Parathyroid adenoma (tissue), 2 donors: ENCODE measurements around the gene LRIG2.

Source experiments
- H2AFZ ChIP-seq: fragments of 300-600 bp; sonication (generic); one replicate; pipeline ENCODE4 v1.7.0; 2017; ENCODE audit warnings: antibody characterized with exemption, mild to moderate bottlenecking
- H3K27ac ChIP-seq: fragments of 300-600 bp; sonication (generic); one replicate; pipeline ENCODE4 v1.7.0; 2017
- H3K27me3 ChIP-seq: fragments of 300-600 bp; sonication (generic); one replicate; pipeline ENCODE4 v1.7.0; 2017; ENCODE audit warnings: low read length; ENCODE audit not compliant: control insufficient read depth, insufficient read depth
- H3K36me3 ChIP-seq: fragments of 300-600 bp; sonication (generic); one replicate; pipeline ENCODE4 v1.7.0; 2017; ENCODE audit warnings: low read length; ENCODE audit not compliant: control insufficient read depth, insufficient read depth
- H3K4me1 ChIP-seq: fragments of 300-600 bp; sonication (generic); one replicate; pipeline ENCODE4 v1.7.0; 2017; ENCODE audit warnings: control low read depth
- H3K4me2 ChIP-seq: fragments of 300-600 bp; sonication (generic); one replicate; pipeline ENCODE4 v1.7.0; 2017; ENCODE audit warnings: low read length
- H3K4me3 ChIP-seq: fragments of 300-600 bp; sonication (generic); one replicate; pipeline ENCODE4 v1.7.0; 2017; ENCODE audit warnings: low read depth, low read length
- H3K79me2 ChIP-seq: fragments of 300-600 bp; sonication (generic); one replicate; pipeline ENCODE4 v1.7.0; 2017; ENCODE audit warnings: control low read depth
- H3K9ac ChIP-seq: fragments of 300-600 bp; sonication (generic); one replicate; pipeline ENCODE4 v1.7.0; 2017; ENCODE audit warnings: mild to moderate bottlenecking
- H3K9me3 ChIP-seq: fragments of 300-600 bp; sonication (generic); one replicate; pipeline ENCODE4 v1.7.0; 2017; ENCODE audit warnings: low read length; ENCODE audit not compliant: control insufficient read depth
- CTCF ChIP-seq: fragments of 300-600 bp; sonication (generic); IDR thresholded peaks from one replicate; pipeline ENCODE4 v1.7.0; 2017; ENCODE audit warnings: antibody characterized with exemption, mild to moderate bottlenecking
- donor health status: primary hyperparathyroidism.

Gene LRIG2

GRCh38 chr1:113029822-113030221 is 43.2 kb upstream of the LRIG2 start:
- H3K4me3 ChIP-seq: no peak overlapping the region
- H3K36me3 ChIP-seq: no peaks in the 10 kb centered on the region
- H3K9ac ChIP-seq: no peak overlapping the region
- no peaks in the 10 kb centered on the region for H3K4me1 ChIP-seq
- no peaks in the 10 kb centered on the region for H3K27me3 ChIP-seq
- no peak for TF ChIP-seq CTCF
- H3K27ac ChIP-seq: no peak overlapping the region
- H2AFZ ChIP-seq: no peak overlapping the region
- H3K9me3 ChIP-seq: no peaks in the 10 kb centered on the region
- H3K4me2 ChIP-seq: no peak overlapping the region
- H3K79me2 ChIP-seq: no peaks in the 10 kb centered on the region

DNA sequence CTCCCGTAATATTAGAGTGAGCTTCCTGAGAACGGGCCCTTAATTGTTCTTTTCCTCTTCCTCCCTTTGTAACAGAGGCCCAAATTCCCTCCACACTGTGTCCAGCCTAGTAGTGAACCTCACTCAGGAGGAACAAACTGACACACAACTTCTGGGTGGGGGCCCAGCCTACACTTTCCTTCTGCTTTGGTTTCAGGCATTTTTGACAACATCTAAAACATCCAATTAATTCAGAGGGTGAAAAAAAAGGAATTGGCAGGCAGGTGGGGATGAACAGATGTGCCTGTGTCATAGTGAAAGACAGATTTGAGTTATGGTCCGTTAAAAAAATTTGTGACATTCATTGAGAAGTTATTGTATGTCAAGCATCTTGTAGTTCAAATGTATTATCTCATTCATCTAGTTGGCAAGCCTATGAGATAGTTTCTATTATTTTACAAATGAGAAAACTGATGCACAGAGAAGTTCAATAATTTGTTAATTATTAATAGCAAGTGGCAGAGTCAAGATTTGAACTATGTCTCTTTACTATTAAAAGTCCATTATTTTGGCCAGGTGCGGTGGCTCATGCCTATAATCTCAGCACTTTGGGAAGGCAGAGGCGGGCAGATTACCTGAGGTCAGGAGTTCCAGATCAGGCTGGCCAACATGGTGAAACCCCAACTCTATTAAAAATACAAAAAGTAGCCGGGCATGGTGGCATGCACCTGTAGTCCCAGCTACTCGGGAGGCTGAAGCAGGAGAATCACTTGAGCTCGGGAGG is 41.6 kb upstream of the LRIG2 start:
- Histone ChIP-seq H3K9me3 (no peaks in the 10 kb centered on the region), H3K27ac (no peak overlapping the region), H3K79me2 (no peaks in the 10 kb centered on the region)

GRCh38 chr1:113035086-113035485 is 37.9 kb upstream of the LRIG2 start:
- Histone ChIP-seq H3K4me3 (no peak overlapping the region), H3K9me3 (no peaks in the 10 kb centered on the region), H3K27me3 (no peaks in the 10 kb centered on the region), H3K4me2 (no peak overlapping the region), H3K36me3 (no peaks in the 10 kb centered on the region), H3K27ac (no peak overlapping the region), H3K79me2 (no peaks in the 10 kb centered on the region), H2AFZ (no peak overlapping the region), H3K9ac (no peak overlapping the region), H3K4me1 (no peaks in the 10 kb centered on the region)
- no peak for TF ChIP-seq CTCF

More for the DNA sequence above, 41.6 kb upstream of the LRIG2 start:
- H3K4me1 ChIP-seq: no peaks in the 10 kb centered on the region
- H3K4me3 ChIP-seq: no peak overlapping the region
- no peaks in the 10 kb centered on the region for H3K36me3 ChIP-seq
- H3K27me3 ChIP-seq: no peaks in the 10 kb centered on the region
- H3K9ac ChIP-seq: no peak overlapping the region
- H3K4me2 ChIP-seq: no peak overlapping the region
- no peak overlapping the region for H2AFZ ChIP-seq
- TF ChIP-seq CTCF: no peak

GRCh38 chr1:113036639-113037321 is 36.2 kb upstream of the LRIG2 start:
- Histone ChIP-seq H3K36me3 (no peaks in the 10 kb centered on the region), H3K9ac (no peak overlapping the region), H3K4me1 (no peaks in the 10 kb centered on the region), H3K9me3 (no peaks in the 10 kb centered on the region), H3K79me2 (no peaks in the 10 kb centered on the region), H3K27ac (no peak overlapping the region), H3K27me3 (no peaks in the 10 kb centered on the region), H3K4me2 (no peak overlapping the region), H3K4me3 (no peak overlapping the region), H2AFZ (no peak overlapping the region)
- TF ChIP-seq CTCF: no peak
